PC-9 (cell line): ENCODE data around the gene FANCG.

Source experiments
- CTCF ChIP-seq: fragments of 200-600 bp; sonication (generic); conservative IDR thresholded peaks from 2 replicates; pipeline ENCODE4 v1.6.1; 2017; ENCODE audit warnings: mixed run types, antibody characterized with exemption, mild to moderate bottlenecking, moderate library complexity
- EZH2 ChIP-seq: fragments of 200-600 bp; sonication (generic); IDR thresholded peaks from 2 replicates; pipeline ENCODE4 v1.8.0; 2017; ENCODE audit warnings: antibody characterized with exemption, low read depth

DNA sequence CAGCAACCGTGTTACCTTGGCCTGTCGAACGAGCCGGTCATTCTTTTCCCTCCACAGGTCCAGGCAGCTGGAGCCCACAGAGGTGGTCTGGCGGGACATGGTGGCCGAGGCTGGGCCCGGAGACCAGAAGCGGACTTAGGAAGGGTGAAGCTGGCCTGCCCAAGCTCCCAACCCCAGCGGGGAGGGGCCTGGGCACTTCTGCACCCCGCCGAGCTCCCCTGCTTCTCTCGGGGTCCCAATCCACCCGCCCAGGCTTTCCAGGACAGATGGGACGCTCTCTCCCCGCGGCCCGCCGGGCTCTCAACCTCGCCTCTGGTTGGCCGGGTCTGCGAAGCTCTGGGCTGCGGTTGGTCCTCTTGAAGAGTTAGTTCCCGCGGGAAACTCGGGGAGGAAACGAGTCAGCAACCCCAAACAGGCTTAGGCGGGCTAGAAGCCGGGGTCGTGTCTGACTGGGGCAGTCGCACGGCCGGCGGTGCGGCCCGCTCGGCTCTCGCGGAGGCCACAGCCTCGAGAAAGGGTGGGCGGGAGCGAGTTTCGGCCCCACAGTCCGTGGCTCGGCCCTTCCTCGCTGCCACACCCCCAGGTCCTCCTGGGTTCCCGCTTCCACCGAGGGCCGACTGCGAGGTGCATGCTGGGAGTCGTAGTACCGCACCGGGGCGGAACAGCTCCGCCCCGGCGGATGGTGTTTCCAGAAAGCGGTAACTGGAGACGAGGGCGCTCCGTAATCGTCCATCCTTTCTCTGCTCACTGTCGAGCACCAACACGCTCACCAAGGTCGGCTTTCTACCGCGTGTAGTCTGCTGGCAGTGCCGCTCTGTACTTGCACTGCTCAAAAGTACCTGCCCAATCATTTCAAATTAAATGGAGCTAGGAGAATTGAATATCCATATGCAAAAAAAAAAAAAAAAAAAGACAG is at the start of gene FANCG:
- TF ChIP-seq CTCF: no peak
- no peak for TF ChIP-seq EZH2
